HCT116 (cell line): ENCODE measurements around the gene TMEM243. TPM values are rescaled to one million over a fixed set of nuclear protein-coding genes. Genes with fewer than 3 reads are reported as not detected.

Experiments
- ATAC-seq: fragments of 200-7000 bp; cut with Tn5 transposase; 2 replicates; pipeline ENCODE4 v1.9.1; 2020; ENCODE audit warnings: mild to moderate bottlenecking, moderate library complexity
- BruUV-seq: library from RNA; stranded (reverse); fragments of 400-500 nt; replicated peaks from 2 replicates; lab custom pipeline; 2021; lab: Mats Ljungman, UMichigan
- CTCF ChIA-PET: fragments of 300-600 bp; sonication (Branson Sonifier 250); formaldehyde crosslinking; loops from one replicate; lab custom pipeline; 2021; ENCODE audit warnings: antibody characterized with exemption; lab: Charles Lee
- POLR2A ChIA-PET: fragments of 300-600, 350-600 bp; sonication (Branson Sonifier 250); formaldehyde crosslinking; loops from one replicate; lab custom pipeline; 2021; ENCODE audit warnings: antibody characterized with exemption; lab: Charles Lee
- RAD21 ChIA-PET, 2 experiments: fragments of 300-600 bp; sonication (Branson Sonifier 250); formaldehyde crosslinking; loops; one replicate each; lab custom pipeline; 2023; ENCODE audit warnings: low total read pairs in 2 of 2; ENCODE audit not compliant: uncharacterized antibody in 2 of 2, unreplicated experiment in 2 of 2, low non-redundant PET in 1 of 2; lab: Charles Lee
- DNase-seq: peaks from one replicate; pipeline ENCODE4 v3.0.0-alpha.2; 2010; ENCODE audit warnings: low read depth, low spot score
- H2AFZ ChIP-seq: fragments of 200-600 bp; shearing (Covaris generic), sonication (generic); 2 replicates; pipeline ENCODE4 v1.6.1; 2017; ENCODE audit warnings: low read depth, mixed run types, mixed read lengths, antibody characterized with exemption, low read length; ENCODE audit not compliant: poor library complexity, severe bottlenecking
- H3K27ac ChIP-seq: 2 replicates; pipeline ENCODE4 v1.5.1; 2012; ENCODE audit warnings: low read depth, low read length
- H3K27me3 ChIP-seq: fragments of 200-600 bp; sonication (generic); 2 replicates; pipeline ENCODE4 v1.6.1; 2016; ENCODE audit warnings: mixed run types, low read length, mixed read lengths; ENCODE audit not compliant: insufficient read depth
- H3K36me3 ChIP-seq, 2 experiments: fragments of 200-500 bp in 1 of 2; fragments of 200-600 bp in 1 of 2; sonication (Bioruptor generic) in 1 of 2; sonication (generic) in 1 of 2; 2 replicates each; pipeline versions ENCODE4 v1.5.1 to v1.6.1; 2014 to 2016; ENCODE audit warnings: low read length in 2 of 2, inconsistent platforms in 1 of 2, mixed read lengths in 1 of 2, mixed run types in 1 of 2; ENCODE audit not compliant: insufficient read depth in 2 of 2, control insufficient read depth in 1 of 2
- H3K4me1 ChIP-seq, 2 experiments: fragments of 200-600 bp in 1 of 2; sonication (generic) in 1 of 2; 2 replicates each; pipeline versions ENCODE4 v1.5.1 to v1.6.1; 2012 to 2017; ENCODE audit warnings: low read length in 2 of 2, inconsistent platforms in 1 of 2, mild to moderate bottlenecking in 1 of 2, mixed read lengths in 1 of 2, mixed run types in 1 of 2, moderate library complexity in 1 of 2; ENCODE audit not compliant: insufficient read depth in 2 of 2, control insufficient read depth in 1 of 2
- H3K4me2 ChIP-seq: fragments of 200-600 bp; sonication (generic); 2 replicates; pipeline ENCODE4 v1.6.1; 2017; ENCODE audit warnings: mixed run types, low read length, mixed read lengths
- H3K4me3 ChIP-seq, 2 experiments: fragments of 200-600 bp in 1 of 2; sonication (generic) in 1 of 2; replicated peaks in 1 of 2; 2 replicates each; pipeline ENCODE4 v1.5.1; 2011 to 2016; ENCODE audit warnings: low read length in 2 of 2, control low read depth in 1 of 2, low read depth in 1 of 2, mild to moderate bottlenecking in 1 of 2, mixed read lengths in 1 of 2, mixed run types in 1 of 2
- H3K79me2 ChIP-seq: fragments of 200-600 bp; sonication (generic); 2 replicates; pipeline ENCODE4 v1.6.1; 2017; ENCODE audit warnings: mild to moderate bottlenecking, mixed run types, low read length, moderate library complexity, mixed read lengths; ENCODE audit not compliant: insufficient read depth
- H3K9ac ChIP-seq: fragments of 200-600 bp; sonication (generic); 2 replicates; pipeline ENCODE4 v1.6.1; 2016; ENCODE audit warnings: low read length, mixed read lengths
- H3K9me2 ChIP-seq: fragments of 200-600 bp; sonication (generic), shearing (Covaris generic); 2 replicates; pipeline ENCODE4 v1.6.1; 2017; ENCODE audit warnings: mixed run types, mild to moderate bottlenecking, moderate library complexity; ENCODE audit not compliant: insufficient read depth
- H3K9me3 ChIP-seq, 2 experiments: fragments of 200-500 bp in 1 of 2; fragments of 200-600 bp in 1 of 2; sonication (Bioruptor generic) in 1 of 2; sonication (generic) in 1 of 2; 2 replicates each; pipeline ENCODE4 v1.6.1; 2014 to 2017; ENCODE audit warnings: low read length in 2 of 2, mixed read lengths in 2 of 2, inconsistent platforms in 1 of 2, low read depth in 1 of 2, mild to moderate bottlenecking in 1 of 2, mixed run types in 1 of 2, moderate library complexity in 1 of 2; ENCODE audit not compliant: control insufficient read depth in 1 of 2, insufficient read depth in 1 of 2
- H4K20me1 ChIP-seq: fragments of 200-600 bp; sonication (generic), shearing (Covaris generic); 2 replicates; pipeline ENCODE4 v1.6.1; 2017; ENCODE audit warnings: mixed run types, mild to moderate bottlenecking, moderate library complexity; ENCODE audit not compliant: insufficient read depth
- CBX3 ChIP-seq: IDR thresholded peaks from 2 replicates; pipeline ENCODE4 v1.6.1; 2012; ENCODE audit warnings: low read depth
- CEBPB ChIP-seq: IDR thresholded peaks from 2 replicates; pipeline ENCODE4 v1.6.1; 2012; ENCODE audit warnings: low read depth
- EGR1 ChIP-seq: IDR thresholded peaks from 2 replicates; pipeline ENCODE4 v1.6.1; 2012; ENCODE audit warnings: low read depth
- ELF1 ChIP-seq: IDR thresholded peaks from 2 replicates; pipeline ENCODE4 v1.6.1; 2012; ENCODE audit warnings: low read depth, borderline replicate concordance
- EZH2 ChIP-seq: fragments of 200-600 bp; sonication (generic); IDR thresholded peaks from 2 replicates; pipeline ENCODE4 v1.6.1; 2017; ENCODE audit warnings: antibody characterized with exemption, mixed run types
- FOSL1 ChIP-seq: IDR thresholded peaks from 2 replicates; pipeline ENCODE4 v1.6.1; 2012; ENCODE audit warnings: low read depth
- JUND ChIP-seq: IDR thresholded peaks from 2 replicates; pipeline ENCODE4 v1.6.1; 2012
- POLR2A ChIP-seq: IDR thresholded peaks from 2 replicates; pipeline ENCODE4 v1.7.0; 2011; ENCODE audit warnings: borderline replicate concordance; ENCODE audit not compliant: insufficient read depth, insufficient read length; ENCODE audit errors: extremely low read depth
- POLR2AphosphoS5 ChIP-seq: IDR thresholded peaks from 2 replicates; pipeline ENCODE4 v1.6.1; 2011; ENCODE audit warnings: mild to moderate bottlenecking, low read depth, low read length, moderate library complexity
- RAD21 ChIP-seq: IDR thresholded peaks from 2 replicates; pipeline ENCODE4 v1.6.1; 2012; ENCODE audit warnings: low read depth, mild to moderate bottlenecking
- SP1 ChIP-seq: IDR thresholded peaks from 2 replicates; pipeline ENCODE4 v1.6.1; 2012; ENCODE audit warnings: low read depth
- YY1 ChIP-seq: IDR thresholded peaks from 2 replicates; pipeline ENCODE4 v1.6.1; 2011; ENCODE audit warnings: low read length, low read depth, moderate library complexity, mild to moderate bottlenecking; ENCODE audit not compliant: insufficient replicate concordance; ENCODE audit errors: extremely low read depth
- ZFX ChIP-seq: fragments of 450-650 bp; IDR thresholded peaks from 2 replicates; pipeline ENCODE4 v1.6.1; 2017
- ZNF274 ChIP-seq: fragments of 200-500 bp; sonication (Bioruptor generic); IDR thresholded peaks from 2 replicates; pipeline ENCODE4 v1.6.1; 2014; ENCODE audit warnings: mild to moderate bottlenecking, low read depth, low read length, inconsistent platforms
- intact Hi-C: fragments of 100-400 bp; cut with micrococcal nuclease; formaldehyde crosslinking; loops from 2 replicates; pipeline ENCODE4 v1.10.0; 2022
- total RNA-seq: library from RNA; stranded (reverse); gene quantifications from one replicate; pipeline ENCODE4 v1.2.1, GENCODE V29; 2021; ENCODE audit not compliant: unreplicated experiment
- TF ChIP-seq, protein P1 (sequence below), 3 experiments: fragments of 200-600 bp in 1 of 3; sonication (generic) in 1 of 3; IDR thresholded peaks in 2 of 3; conservative IDR thresholded peaks in 1 of 3; 2 replicates each; pipeline ENCODE4 v1.5.1; 2012 to 2017; ENCODE audit warnings: low read depth in 2 of 3, low read length in 2 of 3, antibody characterized with exemption in 1 of 3, borderline replicate concordance in 1 of 3, control low read depth in 1 of 3, mild to moderate bottlenecking in 1 of 3, mixed read lengths in 1 of 3, mixed run types in 1 of 3, moderate library complexity in 1 of 3; ENCODE audit not compliant: insufficient read depth in 1 of 3
- TF ChIP-seq, protein P2 (sequence below): IDR thresholded peaks from 2 replicates; pipeline ENCODE4 v1.6.1; 2012
- TF ChIP-seq, protein P3 (sequence below): IDR thresholded peaks from 2 replicates; pipeline ENCODE4 v1.6.1; 2012; ENCODE audit warnings: low read depth

The TMEM243 gene
- total RNA-seq, 1 experiment from 2014 or later = 23.3 TPM

DNA sequence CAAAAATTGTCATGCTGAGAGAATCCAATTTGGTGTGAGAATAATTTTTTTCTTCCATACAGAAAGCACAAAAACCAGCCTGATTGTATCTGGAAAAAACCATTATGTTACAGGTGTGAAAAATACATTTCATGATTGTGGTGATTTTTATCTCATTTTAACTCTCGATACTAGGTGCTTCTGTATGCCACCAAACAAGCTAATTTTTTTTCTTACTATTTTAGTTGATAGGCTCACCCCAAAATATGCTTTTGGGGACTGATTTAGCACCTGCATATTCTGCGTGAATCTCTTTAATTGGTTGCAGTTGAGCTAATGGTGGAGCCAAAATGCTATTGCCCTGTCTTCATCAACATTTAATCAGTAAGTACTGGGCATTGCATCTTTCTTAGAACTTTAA is 65.4 kb downstream of the TMEM243 start:
- Histone ChIP-seq H3K27me3 (no peaks in the 10 kb centered on the region), H2AFZ (no peak overlapping the region), H3K36me3 (peaks cover 0 to 3% of the 10 kb centered on the region in 2 experiments; a peak in 1 of 4 replicates), H3K4me3 (peak overlapping the region; percentile 90 to 92; a peak in 3 of 4 replicates), H3K9me3 (no peaks in the 10 kb centered on the region), H3K4me1 (peaks cover 10 to 18% of the 10 kb centered on the region in 2 experiments; a peak in 3 of 4 replicates), H3K27ac (no peak overlapping the region), H3K9me2 (no peaks in the 10 kb centered on the region), H3K4me2 (peak overlapping the region; percentile 85), H3K9ac (peak overlapping the region; percentile 95), H3K79me2 (peaks cover 64% of the 10 kb centered on the region)
- BruUV-seq = no TSS peak
- intact Hi-C loops = no loop called here
- ChIA-PET POLR2A (no interaction called here), CTCF (no interaction called here), RAD21 (no interaction called here)
- ATAC-seq (no peak), DNase-seq (no peak)
- TF ChIP-seq, protein P1, sequence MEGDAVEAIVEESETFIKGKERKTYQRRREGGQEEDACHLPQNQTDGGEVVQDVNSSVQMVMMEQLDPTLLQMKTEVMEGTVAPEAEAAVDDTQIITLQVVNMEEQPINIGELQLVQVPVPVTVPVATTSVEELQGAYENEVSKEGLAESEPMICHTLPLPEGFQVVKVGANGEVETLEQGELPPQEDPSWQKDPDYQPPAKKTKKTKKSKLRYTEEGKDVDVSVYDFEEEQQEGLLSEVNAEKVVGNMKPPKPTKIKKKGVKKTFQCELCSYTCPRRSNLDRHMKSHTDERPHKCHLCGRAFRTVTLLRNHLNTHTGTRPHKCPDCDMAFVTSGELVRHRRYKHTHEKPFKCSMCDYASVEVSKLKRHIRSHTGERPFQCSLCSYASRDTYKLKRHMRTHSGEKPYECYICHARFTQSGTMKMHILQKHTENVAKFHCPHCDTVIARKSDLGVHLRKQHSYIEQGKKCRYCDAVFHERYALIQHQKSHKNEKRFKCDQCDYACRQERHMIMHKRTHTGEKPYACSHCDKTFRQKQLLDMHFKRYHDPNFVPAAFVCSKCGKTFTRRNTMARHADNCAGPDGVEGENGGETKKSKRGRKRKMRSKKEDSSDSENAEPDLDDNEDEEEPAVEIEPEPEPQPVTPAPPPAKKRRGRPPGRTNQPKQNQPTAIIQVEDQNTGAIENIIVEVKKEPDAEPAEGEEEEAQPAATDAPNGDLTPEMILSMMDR (IDR thresholded peaks at IDR 0.05 in 2 of 3, conservative IDR thresholded peaks at IDR 0.05 in 1 of 3; ENCODE audit: borderline replicate concordance in 1 of 3, insufficient read depth in 1 of 3, low read depth in 2 of 3, low read length in 2 of 3) = no peak
- TF ChIP-seq CEBPB (no peak), SP1 (no peak), YY1 (no peak), CBX3 (no peak), ELF1 (no peak), EZH2 (no peak), RAD21 (no peak), JUND (no peak), ZFX (no peak), EGR1 (no peak), POLR2A (no peak), POLR2AphosphoS5 (no peak), ZNF274 (no peak), FOSL1 (no peak)
- TF ChIP-seq, protein P2, sequence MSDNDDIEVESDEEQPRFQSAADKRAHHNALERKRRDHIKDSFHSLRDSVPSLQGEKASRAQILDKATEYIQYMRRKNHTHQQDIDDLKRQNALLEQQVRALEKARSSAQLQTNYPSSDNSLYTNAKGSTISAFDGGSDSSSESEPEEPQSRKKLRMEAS = no peak
- TF ChIP-seq, protein P3, sequence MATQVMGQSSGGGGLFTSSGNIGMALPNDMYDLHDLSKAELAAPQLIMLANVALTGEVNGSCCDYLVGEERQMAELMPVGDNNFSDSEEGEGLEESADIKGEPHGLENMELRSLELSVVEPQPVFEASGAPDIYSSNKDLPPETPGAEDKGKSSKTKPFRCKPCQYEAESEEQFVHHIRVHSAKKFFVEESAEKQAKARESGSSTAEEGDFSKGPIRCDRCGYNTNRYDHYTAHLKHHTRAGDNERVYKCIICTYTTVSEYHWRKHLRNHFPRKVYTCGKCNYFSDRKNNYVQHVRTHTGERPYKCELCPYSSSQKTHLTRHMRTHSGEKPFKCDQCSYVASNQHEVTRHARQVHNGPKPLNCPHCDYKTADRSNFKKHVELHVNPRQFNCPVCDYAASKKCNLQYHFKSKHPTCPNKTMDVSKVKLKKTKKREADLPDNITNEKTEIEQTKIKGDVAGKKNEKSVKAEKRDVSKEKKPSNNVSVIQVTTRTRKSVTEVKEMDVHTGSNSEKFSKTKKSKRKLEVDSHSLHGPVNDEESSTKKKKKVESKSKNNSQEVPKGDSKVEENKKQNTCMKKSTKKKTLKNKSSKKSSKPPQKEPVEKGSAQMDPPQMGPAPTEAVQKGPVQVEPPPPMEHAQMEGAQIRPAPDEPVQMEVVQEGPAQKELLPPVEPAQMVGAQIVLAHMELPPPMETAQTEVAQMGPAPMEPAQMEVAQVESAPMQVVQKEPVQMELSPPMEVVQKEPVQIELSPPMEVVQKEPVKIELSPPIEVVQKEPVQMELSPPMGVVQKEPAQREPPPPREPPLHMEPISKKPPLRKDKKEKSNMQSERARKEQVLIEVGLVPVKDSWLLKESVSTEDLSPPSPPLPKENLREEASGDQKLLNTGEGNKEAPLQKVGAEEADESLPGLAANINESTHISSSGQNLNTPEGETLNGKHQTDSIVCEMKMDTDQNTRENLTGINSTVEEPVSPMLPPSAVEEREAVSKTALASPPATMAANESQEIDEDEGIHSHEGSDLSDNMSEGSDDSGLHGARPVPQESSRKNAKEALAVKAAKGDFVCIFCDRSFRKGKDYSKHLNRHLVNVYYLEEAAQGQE = no peak
- TF ChIP-seq, all 23 proteins: peak for 0
- no peaks in the 10 kb centered on the region for H4K20me1 ChIP-seq
